ENCODE measurements around the gene GRIA4. TPM values are rescaled to one million over a fixed set of nuclear protein-coding genes. Genes with fewer than 3 reads are reported as not detected.

The GRIA4 gene
- total and polyA plus RNA-seq, 7 donors: 0.23 to 6.6 (median 1.9) TPM

DNA sequence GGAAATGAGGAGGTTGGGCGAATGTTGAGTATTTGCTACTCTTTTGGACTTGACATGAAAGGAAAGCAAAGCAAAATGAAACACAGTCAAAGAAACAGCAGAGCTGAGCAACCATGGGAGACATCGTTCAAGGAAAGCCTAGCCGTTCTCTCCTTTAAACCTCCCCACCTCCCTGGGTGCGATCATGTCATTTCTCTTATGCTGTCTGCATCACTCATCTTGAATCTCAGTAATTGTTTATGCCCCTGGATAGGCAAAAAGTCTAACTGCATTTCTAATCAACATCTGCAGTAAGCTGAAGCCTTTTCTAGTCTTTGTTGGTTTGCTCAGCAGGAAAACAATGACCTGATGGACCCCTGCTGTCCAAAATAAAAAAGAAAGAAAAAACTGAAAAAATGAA is 305.1 kb downstream of the GRIA4 start:
- Histone ChIP-seq H3K27ac (no peak overlapping the region), H3K4me1 (no peaks in the 10 kb centered on the region), H3K27me3 (no peaks in the 10 kb centered on the region), H3K4me3 (no peak overlapping the region), H3K9me3 (no peaks in the 10 kb centered on the region), H3K36me3 (no peaks in the 10 kb centered on the region)
- DNase-seq: no peak
- TF ChIP-seq, protein P1, sequence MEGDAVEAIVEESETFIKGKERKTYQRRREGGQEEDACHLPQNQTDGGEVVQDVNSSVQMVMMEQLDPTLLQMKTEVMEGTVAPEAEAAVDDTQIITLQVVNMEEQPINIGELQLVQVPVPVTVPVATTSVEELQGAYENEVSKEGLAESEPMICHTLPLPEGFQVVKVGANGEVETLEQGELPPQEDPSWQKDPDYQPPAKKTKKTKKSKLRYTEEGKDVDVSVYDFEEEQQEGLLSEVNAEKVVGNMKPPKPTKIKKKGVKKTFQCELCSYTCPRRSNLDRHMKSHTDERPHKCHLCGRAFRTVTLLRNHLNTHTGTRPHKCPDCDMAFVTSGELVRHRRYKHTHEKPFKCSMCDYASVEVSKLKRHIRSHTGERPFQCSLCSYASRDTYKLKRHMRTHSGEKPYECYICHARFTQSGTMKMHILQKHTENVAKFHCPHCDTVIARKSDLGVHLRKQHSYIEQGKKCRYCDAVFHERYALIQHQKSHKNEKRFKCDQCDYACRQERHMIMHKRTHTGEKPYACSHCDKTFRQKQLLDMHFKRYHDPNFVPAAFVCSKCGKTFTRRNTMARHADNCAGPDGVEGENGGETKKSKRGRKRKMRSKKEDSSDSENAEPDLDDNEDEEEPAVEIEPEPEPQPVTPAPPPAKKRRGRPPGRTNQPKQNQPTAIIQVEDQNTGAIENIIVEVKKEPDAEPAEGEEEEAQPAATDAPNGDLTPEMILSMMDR (IDR thresholded peaks at IDR 0.05): no peak
- TF ChIP-seq POLR2A (IDR thresholded peaks at IDR 0.05) (no peak), POLR2AphosphoS5 (IDR thresholded peaks at IDR 0.05) (no peak), EP300 (IDR thresholded peaks at IDR 0.05) (no peak)
- 69 to 72% methylated on average over 4 of the region's 4 CpGs for WGBS, 2 donors
- intact Hi-C loops (cut with DNase I): no loop called here

DNA sequence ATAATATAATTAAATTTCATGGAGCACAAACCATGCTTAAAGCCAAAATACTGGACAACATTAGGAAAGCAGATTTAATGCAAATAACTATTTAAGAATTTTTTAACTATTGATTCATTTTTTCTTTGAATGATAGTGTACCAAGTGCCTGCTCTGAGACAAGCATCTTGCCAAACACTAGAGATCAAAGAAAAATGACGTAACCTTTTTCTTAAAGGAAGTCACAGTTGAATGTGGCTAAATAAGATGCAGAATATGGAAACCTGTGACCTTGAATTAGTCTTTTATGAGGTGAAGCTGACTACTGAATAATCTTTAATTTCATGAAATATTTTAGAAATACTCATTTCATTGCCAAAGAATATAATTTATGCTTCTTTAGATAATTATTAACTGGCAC is 308.2 kb downstream of the GRIA4 start:
- Histone ChIP-seq H3K27ac (no peak overlapping the region), H3K9me3 (no peaks in the 10 kb centered on the region), H3K4me3 (no peak overlapping the region), H3K4me1 (no peaks in the 10 kb centered on the region), H3K27me3 (no peaks in the 10 kb centered on the region), H3K36me3 (no peaks in the 10 kb centered on the region)
- WGBS, 2 donors: 68 to 87% methylated on average over 1 of the region's 1 CpG
- no peak for TF ChIP-seq POLR2AphosphoS5 (IDR thresholded peaks at IDR 0.05)
- TF ChIP-seq POLR2A (IDR thresholded peaks at IDR 0.05): no peak
- TF ChIP-seq, protein P1 (IDR thresholded peaks at IDR 0.05): no peak
- no peak for TF ChIP-seq EP300 (IDR thresholded peaks at IDR 0.05)
- no peak for DNase-seq
- intact Hi-C loops (cut with DNase I): no loop called here

DNA sequence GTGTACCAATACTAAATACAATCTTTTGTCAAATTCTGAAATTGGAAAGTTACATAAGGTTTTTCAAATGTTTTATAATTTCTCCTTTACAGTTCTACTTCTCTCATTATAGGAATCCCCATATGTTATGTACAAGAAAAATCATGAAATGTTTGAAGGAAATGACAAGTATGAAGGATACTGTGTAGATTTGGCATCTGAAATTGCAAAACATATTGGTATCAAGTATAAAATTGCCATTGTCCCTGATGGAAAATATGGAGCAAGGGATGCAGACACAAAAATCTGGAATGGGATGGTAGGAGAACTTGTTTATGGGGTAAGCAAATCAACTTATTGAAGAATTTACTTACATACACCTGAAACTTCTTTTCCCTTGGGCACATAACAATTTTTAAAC is 308.7 kb downstream of the GRIA4 start:
- H3K27ac ChIP-seq: no peak overlapping the region
- TF ChIP-seq POLR2A (IDR thresholded peaks at IDR 0.05): no peak
- TF ChIP-seq, protein P1 (IDR thresholded peaks at IDR 0.05): no peak
- TF ChIP-seq EP300 (IDR thresholded peaks at IDR 0.05): no peak
- no peak for TF ChIP-seq POLR2AphosphoS5 (IDR thresholded peaks at IDR 0.05)
- H3K9me3 ChIP-seq: no peaks in the 10 kb centered on the region
- intact Hi-C loops (cut with DNase I): no loop called here
- H3K4me3 ChIP-seq: no peak overlapping the region
- H3K36me3 ChIP-seq: no peaks in the 10 kb centered on the region
- no peaks in the 10 kb centered on the region for H3K27me3 ChIP-seq
- no peaks in the 10 kb centered on the region for H3K4me1 ChIP-seq
- DNase-seq: no peak

DNA sequence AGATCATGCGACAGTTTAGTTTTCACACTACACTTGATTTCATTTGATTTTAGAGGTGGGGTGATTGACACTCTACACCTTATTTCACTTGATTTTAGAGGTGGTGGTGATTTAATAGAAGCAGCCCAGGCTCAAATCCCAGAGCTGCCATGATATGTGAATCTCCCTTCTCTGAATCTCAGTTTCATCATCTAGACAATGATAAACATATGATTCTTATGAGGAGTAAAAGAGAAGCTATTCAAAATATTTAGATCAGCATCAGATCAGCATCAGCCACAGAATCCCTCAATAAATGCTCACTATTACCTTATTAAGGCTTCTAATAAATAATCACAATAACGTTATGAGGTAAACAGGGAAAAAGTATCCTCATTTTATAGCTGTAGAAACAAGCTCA is 313.4 kb downstream of the GRIA4 start:
- intact Hi-C loops (cut with DNase I): no loop called here
- no peaks in the 10 kb centered on the region for H3K9me3 ChIP-seq
- WGBS, 2 donors: 66 to 80% methylated on average over 2 of the region's 2 CpGs
- H3K27ac ChIP-seq: no peak overlapping the region
- H3K27me3 ChIP-seq: no peaks in the 10 kb centered on the region
- no peaks in the 10 kb centered on the region for H3K36me3 ChIP-seq
- DNase-seq: no peak
- no peaks in the 10 kb centered on the region for H3K4me1 ChIP-seq
- H3K4me3 ChIP-seq: no peak overlapping the region
- no peak for TF ChIP-seq POLR2AphosphoS5 (IDR thresholded peaks at IDR 0.05)
- TF ChIP-seq EP300 (IDR thresholded peaks at IDR 0.05): no peak
- TF ChIP-seq POLR2A (IDR thresholded peaks at IDR 0.05): no peak
- TF ChIP-seq, protein P1 (IDR thresholded peaks at IDR 0.05): no peak

DNA sequence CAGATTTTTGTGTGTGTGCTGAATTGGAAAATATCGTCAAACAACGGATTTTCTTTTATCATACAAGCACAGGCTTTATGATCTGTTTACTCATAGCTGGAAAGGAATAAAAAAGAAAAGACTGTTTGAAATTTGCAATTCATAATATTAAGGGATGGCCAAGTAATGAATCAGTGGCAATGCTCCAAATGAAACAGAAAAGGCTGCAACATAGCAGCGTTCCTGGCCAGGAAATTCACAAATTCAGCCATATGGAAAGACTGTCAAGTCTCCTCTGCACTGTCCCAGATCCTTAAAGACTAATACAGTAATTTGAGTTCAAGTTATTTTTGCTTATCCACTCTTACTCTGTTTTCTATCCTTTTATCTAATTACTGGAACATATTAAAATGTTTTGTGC is 313.9 kb downstream of the GRIA4 start:
- intact Hi-C loops (cut with DNase I): no loop called here
- Histone ChIP-seq H3K9me3 (no peaks in the 10 kb centered on the region), H3K36me3 (no peaks in the 10 kb centered on the region), H3K27ac (no peak overlapping the region), H3K27me3 (no peaks in the 10 kb centered on the region), H3K4me1 (no peaks in the 10 kb centered on the region), H3K4me3 (no peak overlapping the region)
- TF ChIP-seq, protein P1 (IDR thresholded peaks at IDR 0.05): no peak
- TF ChIP-seq POLR2AphosphoS5 (IDR thresholded peaks at IDR 0.05): no peak
- TF ChIP-seq EP300 (IDR thresholded peaks at IDR 0.05): no peak
- TF ChIP-seq POLR2A (IDR thresholded peaks at IDR 0.05): no peak
- DNase-seq: no peak
- 29 to 57% methylated on average over 3 of the region's 3 CpGs for WGBS, 2 donors

Data from sigmoid colon (tissue), 7 donors.